HG03460 (cell line): ENCODE data around the gene DNAH12.

Source experiments
- ATAC-seq: cut with Tn5 transposase; IDR thresholded peaks from one replicate; pipeline ENCODE4 v1.9.1; 2021; ENCODE audit not compliant: unreplicated experiment

DNAH12 gene

DNA sequence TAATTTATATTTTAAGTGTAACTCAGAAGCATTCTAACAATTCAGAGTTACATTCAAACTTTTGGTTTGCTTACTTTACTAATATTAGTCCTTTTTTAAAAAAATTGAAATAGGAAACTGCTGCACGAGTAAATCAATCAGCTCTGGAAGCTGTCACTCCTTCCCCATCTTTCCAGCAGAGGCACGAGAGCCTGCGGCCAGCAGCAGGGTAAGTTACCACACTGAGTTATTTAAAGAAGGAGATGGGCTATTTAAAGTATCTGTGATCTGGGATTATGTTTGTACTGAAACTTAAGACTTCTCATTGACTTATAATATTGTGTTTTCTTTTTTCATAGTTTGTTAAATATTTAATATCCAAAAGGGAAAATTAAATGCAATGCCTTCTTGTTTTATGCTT, 287.3 kb downstream of the DNAH12 start:
- no peak for ATAC-seq

DNA sequence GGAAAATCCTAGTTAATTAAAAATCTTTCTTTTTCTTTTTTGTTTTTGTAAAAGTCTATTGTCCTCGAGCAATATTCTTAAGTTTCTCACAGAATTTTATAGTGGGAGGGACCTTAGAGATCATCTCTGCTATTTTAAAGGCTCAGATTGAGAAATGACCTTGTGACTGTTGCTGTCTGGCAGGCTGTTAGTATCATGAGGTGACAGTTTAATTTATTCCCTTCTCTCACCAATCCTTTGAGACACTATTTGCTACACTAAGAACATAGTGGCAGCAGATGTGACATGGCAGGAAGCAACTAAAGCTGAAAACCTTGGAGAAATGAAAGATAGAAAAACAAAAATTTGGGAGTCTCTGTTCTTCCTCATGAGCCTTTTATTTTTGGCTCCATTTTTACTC, 291.7 kb downstream of the DNAH12 start:
- ATAC-seq, result no peak

DNA sequence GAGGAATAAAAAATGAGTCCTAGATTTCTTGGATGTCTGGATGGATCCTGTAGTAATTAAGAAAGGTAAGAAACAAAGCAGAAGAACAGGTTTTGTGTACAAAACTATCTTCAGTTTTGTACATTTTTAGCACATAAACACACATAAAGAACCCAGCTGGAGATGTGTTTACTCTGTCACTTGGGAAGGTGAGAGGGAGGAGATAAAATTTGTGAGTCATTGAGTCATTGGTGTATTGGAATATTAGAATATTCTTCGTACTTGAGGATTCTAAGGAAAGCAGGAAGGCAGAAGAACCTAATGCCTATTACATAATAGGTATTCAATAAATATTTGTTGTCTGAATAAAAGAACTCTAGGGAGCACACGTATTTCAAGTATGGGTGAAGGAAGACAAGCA, 299.2 kb downstream of the DNAH12 start:
- ATAC-seq, result no peak
